Upper lobe of left lung (tissue), 6 donors: Measurements from ENCODE around the gene KIR2DL1. TPM values are rescaled to one million over a fixed set of nuclear protein-coding genes. Genes with fewer than 3 reads are reported as not detected.
"Not testable (repeated sequence)": the region's sequence is repeated elsewhere in the genome, so short reads cannot be mapped to it uniquely, and the experiment has no call there.

Source experiments
- ATAC-seq, 2 donors: fragments of 200-7000 bp; cut with Tn5 transposase; one replicate each; pipeline ENCODE4 v1.9.1; 2022; ENCODE audit warnings: mild to moderate bottlenecking in 2 of 2, moderate library complexity in 2 of 2; ENCODE audit not compliant: low FRiP score in 2 of 2
- DNase-seq, 2 donors: peaks; one replicate each; pipeline ENCODE4 v3.0.0-alpha.2; 2019 to 2020
- H3K27ac ChIP-seq, 4 donors: fragments of 200-600 bp; sonication (generic); one replicate each; pipeline ENCODE4 v1.5.1; 2016 to 2019
- H3K27me3 ChIP-seq, 4 donors: fragments of 200-600 bp; sonication (generic); one replicate each; pipeline ENCODE4 v1.5.1; 2017 to 2019
- H3K36me3 ChIP-seq, 4 donors: fragments of 200-600 bp; sonication (generic); one replicate each; pipeline ENCODE4 v1.5.1; 2016 to 2019
- H3K4me1 ChIP-seq, 4 donors: fragments of 200-600 bp; sonication (generic); one replicate each; pipeline ENCODE4 v1.5.1; 2018 to 2019
- H3K4me3 ChIP-seq, 4 donors: fragments of 200-600 bp; sonication (generic); one replicate each; pipeline ENCODE4 v1.5.1; 2017 to 2019; ENCODE audit warnings: mild to moderate bottlenecking in 2 of 4, moderate library complexity in 1 of 4
- H3K9me3 ChIP-seq, 4 donors: fragments of 200-600 bp; sonication (generic); one replicate each; pipeline ENCODE4 v1.5.1; 2018 to 2019
- CTCF ChIP-seq, 6 experiments: fragments of 450-650 bp in 4 of 6; fragments of 200-600 bp in 2 of 6; sonication (generic) in 2 of 6; IDR thresholded peaks; one replicate each; pipeline ENCODE4 v1.5.1; 2016 to 2019; ENCODE audit warnings: antibody characterized with exemption in 6 of 6
- EP300 ChIP-seq, 4 donors: sonication (generic); formaldehyde crosslinking; IDR thresholded peaks; one replicate each; pipeline ENCODE4 v1.5.1; 2017; ENCODE audit warnings: antibody characterized with exemption in 4 of 4, control low read depth in 2 of 4
- POLR2A ChIP-seq, 4 donors: fragments of 450-650 bp; IDR thresholded peaks; one replicate each; pipeline ENCODE4 v1.5.1; 2016 to 2017; ENCODE audit warnings: antibody characterized with exemption in 4 of 4, mild to moderate bottlenecking in 2 of 4
- POLR2AphosphoS5 ChIP-seq, 2 donors: sonication (generic); formaldehyde crosslinking; IDR thresholded peaks; one replicate each; pipeline ENCODE4 v1.5.1; 2017; ENCODE audit warnings: antibody characterized with exemption in 2 of 2
- WGBS, 2 donors: methylation state at CpG; one replicate each; pipeline ENCODE4 v1.1.5; 2017 to 2018; 5-methylcytosine and 5-hydroxymethylcytosine counted together
- total RNA-seq, 6 donors: library from RNA; depleted of rRNA in 4 of 6; stranded (reverse); fragments of >200 nt in 4 of 6; gene quantifications; one replicate each; pipeline versions ENCODE4 v1.1.0 to v1.2.1, GENCODE V29; 2016 to 2021
- donor health status: DM: no; HTN: no; CAD: no; lungs with moderate emphysema.
- donor health status: DM: no; HTN: yes; CAD: no; lungs with severe emphysema.

KIR2DL1 gene
- under 1 TPM in 3 of 6 donors, not detected in 3; 0.23 to 0.37 (median 0.30) TPM for total RNA-seq

- H3K4me3 ChIP-seq, H3K36me3 ChIP-seq, H3K9me3 ChIP-seq, H3K4me1 ChIP-seq, H3K27ac ChIP-seq, H3K27me3 ChIP-seq, ATAC-seq: not testable (repeated sequence)
- peak in 1 of 2 donors; percentile 28 for DNase-seq
- 91 to 96% methylated on average over 15 of the region's 15 CpGs for WGBS, 2 donors
These were observed at the start of gene KIR2DL1 for GRCh38 chr19:54769646-54770045. Gene KIR2DL1 (plus strand): TSS chr19:54769793. CDS start chr19:54769851, 58 bp downstream.

GRCh38 chr19:54724142-54724541, 45.5 kb upstream of the KIR2DL1 start, which contains the start of gene KIR3DL3:
Gene KIR3DL3 (plus strand): TSS chr19:54724442. CDS start chr19:54724497, 55 bp downstream.
- ATAC-seq (no peak), DNase-seq (peak in 1 of 2 donors; percentile 29)
- 84 to 93% methylated on average over 9 of the region's 9 CpGs for WGBS, 2 donors
- Histone ChIP-seq H3K27me3 (no peaks in the 10 kb centered on the region), H3K27ac (no peak within 1 kb of the TSS), H3K9me3 (peaks cover 0 to 17% (median 8%) of the 10 kb centered on the region in 4 donors), H3K4me3 (no peak within 1 kb of the TSS), H3K36me3 (no peaks in the 10 kb centered on the region), H3K4me1 (no peaks in the 10 kb centered on the region)
- TF ChIP-seq EP300 (IDR thresholded peaks at IDR 0.05) (no peak), CTCF (IDR thresholded peaks at IDR 0.05) (no peak), POLR2AphosphoS5 (IDR thresholded peaks at IDR 0.05) (no peak), POLR2A (IDR thresholded peaks at IDR 0.05) (no peak)

- Histone ChIP-seq H3K36me3 (no peaks in the 10 kb centered on the region), H3K27me3 (no peaks in the 10 kb centered on the region), H3K4me1 (no peaks in the 10 kb centered on the region), H3K9me3 (peaks cover 0 to 17% (median 8%) of the 10 kb centered on the region in 4 donors), H3K4me3 (no peak overlapping the region), H3K27ac (no peak overlapping the region)
- no peak for TF ChIP-seq POLR2A (IDR thresholded peaks at IDR 0.05)
- TF ChIP-seq EP300 (IDR thresholded peaks at IDR 0.05), result no peak
- TF ChIP-seq CTCF (IDR thresholded peaks at IDR 0.05), result no peak
- no peak for TF ChIP-seq POLR2AphosphoS5 (IDR thresholded peaks at IDR 0.05)
- ATAC-seq (no peak), DNase-seq (no peak)
- 63 to 80% methylated on average over 3 of the region's 3 CpGs for WGBS, 2 donors
These were observed 44.9 kb upstream of the KIR2DL1 start for GRCh38 chr19:54724644-54725043.

GRCh38 chr19:54725321-54725720, 44.3 kb upstream of the KIR2DL1 start:
- DNase-seq (no peak), ATAC-seq (peak in 1 of 2 donors; percentile 24)
- Histone ChIP-seq H3K27ac (no peak overlapping the region), H3K36me3 (no peaks in the 10 kb centered on the region), H3K4me3 (no peak overlapping the region), H3K4me1 (no peaks in the 10 kb centered on the region), H3K9me3 (peaks cover 0 to 17% (median 8%) of the 10 kb centered on the region in 4 donors), H3K27me3 (no peaks in the 10 kb centered on the region)
- TF ChIP-seq EP300 (IDR thresholded peaks at IDR 0.05), result no peak
- 81 to 82% methylated on average over 7 of the region's 7 CpGs for WGBS, 2 donors

- no peaks in the 10 kb centered on the region for H3K27me3 ChIP-seq
- TF ChIP-seq POLR2A (IDR thresholded peaks at IDR 0.05) (no peak), EP300 (IDR thresholded peaks at IDR 0.05) (no peak), CTCF (IDR thresholded peaks at IDR 0.05) (no peak), POLR2AphosphoS5 (IDR thresholded peaks at IDR 0.05) (no peak)
- H3K4me1 ChIP-seq, result no peaks in the 10 kb centered on the region
- WGBS, 2 donors, result 77% methylated on average over 10 of the region's 10 CpGs
- H3K27ac ChIP-seq, result no peak overlapping the region
- DNase-seq, result no peak
- no peaks in the 10 kb centered on the region for H3K36me3 ChIP-seq
- H3K9me3 ChIP-seq, result no peaks in the 10 kb centered on the region
- ATAC-seq, result no peak
- H3K4me3 ChIP-seq, result no peak overlapping the region
These were observed 42.0 kb upstream of the KIR2DL1 start for GRCh38 chr19:54727562-54727961.

GRCh38 chr19:54728167-54728566, 41.4 kb upstream of the KIR2DL1 start:
- WGBS, 2 donors, result 22 to 50% methylated on average over 2 to 3 of the region's 3 CpGs
- Histone ChIP-seq H3K4me1 (no peaks in the 10 kb centered on the region), H3K27ac (no peak overlapping the region), H3K4me3 (no peak overlapping the region), H3K9me3 (no peaks in the 10 kb centered on the region), H3K36me3 (no peaks in the 10 kb centered on the region), H3K27me3 (no peaks in the 10 kb centered on the region)
- DNase-seq (no peak), ATAC-seq (no peak)
- TF ChIP-seq POLR2A (IDR thresholded peaks at IDR 0.05) (no peak), EP300 (IDR thresholded peaks at IDR 0.05) (no peak), CTCF (IDR thresholded peaks at IDR 0.05) (no peak), POLR2AphosphoS5 (IDR thresholded peaks at IDR 0.05) (no peak)
